SH-SY5Y (cell line): ENCODE measurements around the gene STOML2.

Source experiments
- GATA2 ChIP-seq: IDR thresholded peaks from 2 replicates; pipeline ENCODE4 v1.6.1; 2011; ENCODE audit warnings: mild to moderate bottlenecking, low read depth, low read length
- GATA3 ChIP-seq: IDR thresholded peaks from 2 replicates; pipeline ENCODE4 v1.6.1; 2011; ENCODE audit warnings: low read depth, mild to moderate bottlenecking, low read length, moderate library complexity

DNA sequence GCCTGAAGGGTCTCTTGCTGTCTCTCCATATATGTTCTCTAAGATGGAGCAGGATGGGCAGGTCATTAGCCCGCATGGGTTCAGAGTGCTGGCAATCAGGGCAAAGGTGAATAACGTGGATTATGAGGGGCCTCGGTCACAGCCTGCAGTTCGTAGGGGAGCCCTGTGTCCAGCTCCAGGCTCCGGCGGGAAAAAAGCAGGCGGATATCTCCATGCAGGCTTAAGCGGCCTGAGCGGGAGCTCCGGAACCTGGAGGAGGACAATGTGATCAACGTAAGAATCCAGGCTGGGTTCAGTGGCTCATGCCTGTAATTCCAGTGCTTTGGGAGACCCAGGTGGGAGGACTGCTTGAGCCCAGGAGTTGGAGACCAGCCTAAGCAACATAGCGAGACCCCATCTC, 2.2 kb upstream of the STOML2 start:
- TF ChIP-seq GATA2 (no peak), GATA3 (no peak)
